Measurements from ENCODE around the gene MMP1.

Gene MMP1

GRCh38 chr11:102781676-102782075 lies 16.3 kb downstream of the MMP1 start:
- no peaks in the 10 kb centered on the region for H3K9me3 ChIP-seq (ENCODE audit: low read length)
- no peak overlapping the region for H3K9ac ChIP-seq (ENCODE audit: low read length)
- no peak overlapping the region for H3K4me3 ChIP-seq (ENCODE audit: low read depth in 1 of 2, low read length in 2 of 2)
- H3K27ac ChIP-seq (ENCODE audit: low read depth, low read length) = no peak overlapping the region
- H3K27me3 ChIP-seq (ENCODE audit: control insufficient read depth in 1 of 2, insufficient read depth in 2 of 2, low read length in 2 of 2) = no peaks in the 10 kb centered on the region
- no peaks in the 10 kb centered on the region for H3K36me3 ChIP-seq (ENCODE audit: insufficient read depth, low read length)
- no peaks in the 10 kb centered on the region for H3K4me1 ChIP-seq (ENCODE audit: insufficient read depth, low read length)

- no peaks in the 10 kb centered on the region for H3K27me3 ChIP-seq (ENCODE audit: control insufficient read depth in 1 of 2, insufficient read depth in 2 of 2, low read length in 2 of 2)
- no peaks in the 10 kb centered on the region for H3K36me3 ChIP-seq (ENCODE audit: insufficient read depth, low read length)
- no peaks in the 10 kb centered on the region for H3K4me1 ChIP-seq (ENCODE audit: insufficient read depth, low read length)
- no peak within 1 kb of the TSS for H3K4me3 ChIP-seq (ENCODE audit: low read depth in 1 of 2, low read length in 2 of 2)
- no peak within 1 kb of the TSS for H3K9ac ChIP-seq (ENCODE audit: low read length)
- no peak within 1 kb of the TSS for H3K27ac ChIP-seq (ENCODE audit: low read depth, low read length)
- no peaks in the 10 kb centered on the region for H3K9me3 ChIP-seq (ENCODE audit: low read length)
Observed at GRCh38 chr11:102780491-102780918, 17.5 kb downstream of the MMP1 start, which contains the start of gene MMP10. TSS of gene MMP10 (minus strand) at chr11:102780628. CDS start at chr11:102780591, 37 bp downstream.

- H3K27ac ChIP-seq (ENCODE audit: low read depth, low read length) = no peak overlapping the region
- no peaks in the 10 kb centered on the region for H3K36me3 ChIP-seq (ENCODE audit: insufficient read depth, low read length)
- H3K4me1 ChIP-seq (ENCODE audit: insufficient read depth, low read length) = no peaks in the 10 kb centered on the region
- no peaks in the 10 kb centered on the region for H3K9me3 ChIP-seq (ENCODE audit: low read length)
- H3K9ac ChIP-seq (ENCODE audit: low read length) = no peak overlapping the region
- H3K4me3 ChIP-seq (ENCODE audit: low read depth in 1 of 2, low read length in 2 of 2) = no peak overlapping the region
- H3K27me3 ChIP-seq (ENCODE audit: control insufficient read depth in 1 of 2, insufficient read depth in 2 of 2, low read length in 2 of 2) = no peaks in the 10 kb centered on the region
Observed at GRCh38 chr11:102776454-102776853, 21.5 kb downstream of the MMP1 start.

- H3K27ac ChIP-seq (ENCODE audit: low read depth, low read length) = no peak overlapping the region
- H3K27me3 ChIP-seq (ENCODE audit: control insufficient read depth in 1 of 2, insufficient read depth in 2 of 2, low read length in 2 of 2) = no peaks in the 10 kb centered on the region
- H3K36me3 ChIP-seq (ENCODE audit: insufficient read depth, low read length) = no peaks in the 10 kb centered on the region
- H3K9me3 ChIP-seq (ENCODE audit: low read length) = no peaks in the 10 kb centered on the region
- no peaks in the 10 kb centered on the region for H3K4me1 ChIP-seq (ENCODE audit: insufficient read depth, low read length)
- no peak overlapping the region for H3K4me3 ChIP-seq (ENCODE audit: low read depth in 1 of 2, low read length in 2 of 2)
- H3K9ac ChIP-seq (ENCODE audit: low read length) = no peak overlapping the region
Observed at GRCh38 chr11:102773386-102773785, 24.6 kb downstream of the MMP1 start.

GRCh38 chr11:102771351-102771750 lies 26.6 kb downstream of the MMP1 start:
- Histone ChIP-seq H3K9me3 (ENCODE audit: low read length) (no peaks in the 10 kb centered on the region), H3K27ac (ENCODE audit: low read depth, low read length) (no peak overlapping the region)

GRCh38 chr11:102770191-102770590 lies 27.8 kb downstream of the MMP1 start:
- Histone ChIP-seq H3K4me1 (ENCODE audit: insufficient read depth, low read length) (no peaks in the 10 kb centered on the region), H3K27ac (ENCODE audit: low read depth, low read length) (no peak overlapping the region), H3K36me3 (ENCODE audit: insufficient read depth, low read length) (no peaks in the 10 kb centered on the region), H3K4me3 (ENCODE audit: low read depth in 1 of 2, low read length in 2 of 2) (no peak overlapping the region), H3K27me3 (ENCODE audit: control insufficient read depth in 1 of 2, insufficient read depth in 2 of 2, low read length in 2 of 2) (no peaks in the 10 kb centered on the region), H3K9me3 (ENCODE audit: low read length) (no peaks in the 10 kb centered on the region), H3K9ac (ENCODE audit: low read length) (no peak overlapping the region)

More at GRCh38 chr11:102771351-102771750, 26.6 kb downstream of the MMP1 start:
- Histone ChIP-seq H3K36me3 (ENCODE audit: insufficient read depth, low read length) (no peaks in the 10 kb centered on the region), H3K27me3 (ENCODE audit: control insufficient read depth in 1 of 2, insufficient read depth in 2 of 2, low read length in 2 of 2) (no peaks in the 10 kb centered on the region), H3K4me3 (ENCODE audit: low read depth in 1 of 2, low read length in 2 of 2) (no peak overlapping the region), H3K9ac (ENCODE audit: low read length) (no peak overlapping the region), H3K4me1 (ENCODE audit: insufficient read depth, low read length) (no peaks in the 10 kb centered on the region)

GRCh38 chr11:102767800-102768199 lies 30.2 kb downstream of the MMP1 start:
- H3K9me3 ChIP-seq (ENCODE audit: low read length) = no peaks in the 10 kb centered on the region
- no peak overlapping the region for H3K9ac ChIP-seq (ENCODE audit: low read length)
- H3K27ac ChIP-seq (ENCODE audit: low read depth, low read length) = no peak overlapping the region
- H3K4me1 ChIP-seq (ENCODE audit: insufficient read depth, low read length) = no peaks in the 10 kb centered on the region
- H3K27me3 ChIP-seq (ENCODE audit: control insufficient read depth in 1 of 2, insufficient read depth in 2 of 2, low read length in 2 of 2) = no peaks in the 10 kb centered on the region
- H3K36me3 ChIP-seq (ENCODE audit: insufficient read depth, low read length) = no peaks in the 10 kb centered on the region
- no peak overlapping the region for H3K4me3 ChIP-seq (ENCODE audit: low read depth in 1 of 2, low read length in 2 of 2)

- Histone ChIP-seq H3K36me3 (ENCODE audit: insufficient read depth, low read length) (no peaks in the 10 kb centered on the region), H3K27me3 (ENCODE audit: control insufficient read depth in 1 of 2, insufficient read depth in 2 of 2, low read length in 2 of 2) (no peaks in the 10 kb centered on the region), H3K4me1 (ENCODE audit: insufficient read depth, low read length) (no peaks in the 10 kb centered on the region), H3K27ac (ENCODE audit: low read depth, low read length) (no peak overlapping the region), H3K4me3 (ENCODE audit: low read depth in 1 of 2, low read length in 2 of 2) (no peak overlapping the region), H3K9me3 (ENCODE audit: low read length) (no peaks in the 10 kb centered on the region), H3K9ac (ENCODE audit: low read length) (no peak overlapping the region)
Observed at GRCh38 chr11:102763440-102763839, 34.5 kb downstream of the MMP1 start.

- H3K27ac ChIP-seq (ENCODE audit: low read depth, low read length) = no peak overlapping the region
- no peaks in the 10 kb centered on the region for H3K27me3 ChIP-seq (ENCODE audit: control insufficient read depth in 1 of 2, insufficient read depth in 2 of 2, low read length in 2 of 2)
- H3K4me3 ChIP-seq (ENCODE audit: low read depth in 1 of 2, low read length in 2 of 2) = no peak overlapping the region
- H3K9ac ChIP-seq (ENCODE audit: low read length) = no peak overlapping the region
- H3K9me3 ChIP-seq (ENCODE audit: low read length) = no peaks in the 10 kb centered on the region
- no peaks in the 10 kb centered on the region for H3K36me3 ChIP-seq (ENCODE audit: insufficient read depth, low read length)
- no peaks in the 10 kb centered on the region for H3K4me1 ChIP-seq (ENCODE audit: insufficient read depth, low read length)
Observed at GRCh38 chr11:102762361-102762767, 35.6 kb downstream of the MMP1 start.

- no peaks in the 10 kb centered on the region for H3K36me3 ChIP-seq (ENCODE audit: insufficient read depth, low read length)
- H3K9me3 ChIP-seq (ENCODE audit: low read length) = no peaks in the 10 kb centered on the region
- no peak overlapping the region for H3K27ac ChIP-seq (ENCODE audit: low read depth, low read length)
- no peaks in the 10 kb centered on the region for H3K27me3 ChIP-seq (ENCODE audit: control insufficient read depth in 1 of 2, insufficient read depth in 2 of 2, low read length in 2 of 2)
- H3K4me1 ChIP-seq (ENCODE audit: insufficient read depth, low read length) = no peaks in the 10 kb centered on the region
- no peak overlapping the region for H3K4me3 ChIP-seq (ENCODE audit: low read depth in 1 of 2, low read length in 2 of 2)
- no peak overlapping the region for H3K9ac ChIP-seq (ENCODE audit: low read length)
Observed at GRCh38 chr11:102761646-102762238, 36.2 kb downstream of the MMP1 start.

GRCh38 chr11:102760344-102761035 lies 37.5 kb downstream of the MMP1 start:
- Histone ChIP-seq H3K9ac (ENCODE audit: low read length) (no peak overlapping the region), H3K4me3 (ENCODE audit: low read depth in 1 of 2, low read length in 2 of 2) (no peak overlapping the region), H3K9me3 (ENCODE audit: low read length) (no peaks in the 10 kb centered on the region), H3K27ac (ENCODE audit: low read depth, low read length) (no peak overlapping the region), H3K27me3 (ENCODE audit: control insufficient read depth in 1 of 2, insufficient read depth in 2 of 2, low read length in 2 of 2) (no peaks in the 10 kb centered on the region), H3K36me3 (ENCODE audit: insufficient read depth, low read length) (no peaks in the 10 kb centered on the region), H3K4me1 (ENCODE audit: insufficient read depth, low read length) (no peaks in the 10 kb centered on the region)
